AG04450 (cell line): ENCODE results near the gene CFAP157. TPM values are rescaled to one million over a fixed set of nuclear protein-coding genes. Genes with fewer than 3 reads are reported as not detected.

Source experiments
- CTCF ChIA-PET: fragments of 300-600, 350-600 bp; formaldehyde crosslinking; extraction: SDS; loops from one replicate; lab custom pipeline; 2022; ENCODE audit warnings: antibody characterized with exemption, inconsistent platforms; lab: Charles Lee
- POLR2A ChIA-PET: fragments of 350-600 bp; formaldehyde crosslinking; extraction: SDS; loops from one replicate; lab custom pipeline; 2021; ENCODE audit warnings: antibody characterized with exemption, inconsistent platforms; lab: Yijun Ruan, JAX
- DNase-seq: peaks from one replicate; pipeline ENCODE4 v3.0.0-alpha.2; 2011; ENCODE audit warnings: low read depth, low spot score
- H3K27ac ChIP-seq: one replicate; pipeline ENCODE4 v1.5.1; 2012; ENCODE audit warnings: low read depth, low read length, control low read depth
- H3K27me3 ChIP-seq: one replicate; pipeline ENCODE4 v1.6.0; 2012; ENCODE audit warnings: low read length; ENCODE audit not compliant: control insufficient read depth, insufficient read depth
- H3K4me3 ChIP-seq: 2 replicates; pipeline ENCODE4 v1.5.1; 2011; ENCODE audit warnings: mild to moderate bottlenecking, low read depth, low read length, control low read depth
- H3K9me3 ChIP-seq: 2 replicates; pipeline ENCODE4 v1.5.1; 2012; ENCODE audit warnings: low read length; ENCODE audit not compliant: control insufficient read depth, insufficient read depth
- polyA minus RNA-seq: library from RNA; depleted of rRNA, polyadenylated mRNA; stranded (reverse); fragments of >200 nt; gene quantifications from 2 replicates; pipeline ENCODE4 v1.2.3, GENCODE V29; 2011; rRNA and poly(A)+ RNA removed
- polyA plus RNA-seq: library from polyadenylated mRNA; depleted of rRNA; stranded (reverse); fragments of >200 nt; gene quantifications from 2 replicates; pipeline ENCODE4 v1.2.3, GENCODE V29; 2011; rRNA removed
- TF ChIP-seq, protein P1 (sequence below): IDR thresholded peaks from 2 replicates; pipeline ENCODE4 v1.5.1; 2011; ENCODE audit warnings: low read depth, low read length, control low read depth, inconsistent platforms

Gene CFAP157
- polyA plus RNA-seq (0.14 TPM in 1 of 2 replicates, not detected in the other), polyA minus RNA-seq (not detected in 2 replicates)

DNA sequence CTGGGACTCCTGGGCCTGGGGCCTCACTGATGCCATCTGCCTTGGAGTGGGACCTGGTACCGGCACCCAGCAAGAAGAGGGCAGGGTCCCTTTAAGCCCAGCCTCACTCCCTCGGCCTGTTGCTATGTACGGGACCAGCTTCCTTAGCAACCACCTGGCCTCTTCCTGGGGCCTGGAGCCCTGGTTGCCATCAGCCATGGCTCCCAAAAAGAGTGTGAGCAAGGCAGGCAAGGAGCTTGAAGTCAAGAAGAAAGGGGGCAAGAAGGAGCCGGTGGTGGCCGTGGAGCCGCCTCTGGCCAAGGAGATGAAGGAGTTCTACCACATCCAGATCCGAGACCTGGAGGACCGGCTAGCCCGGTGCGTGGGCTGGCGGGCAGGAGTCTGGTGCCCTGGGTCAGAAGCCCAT is at the start of gene CFAP157:
Gene CFAP157, plus strand, starts transcription at position 153 of the 406 bp plus-strand sequence. Its CDS starts 44 bp downstream, at position 197.
- Histone ChIP-seq H3K4me3 (no peak within 1 kb of the TSS), H3K27ac (no peak within 1 kb of the TSS), H3K9me3 (peaks cover 2% of the 10 kb centered on the region), H3K27me3 (no peaks in the 10 kb centered on the region)
- TF ChIP-seq, protein P1, sequence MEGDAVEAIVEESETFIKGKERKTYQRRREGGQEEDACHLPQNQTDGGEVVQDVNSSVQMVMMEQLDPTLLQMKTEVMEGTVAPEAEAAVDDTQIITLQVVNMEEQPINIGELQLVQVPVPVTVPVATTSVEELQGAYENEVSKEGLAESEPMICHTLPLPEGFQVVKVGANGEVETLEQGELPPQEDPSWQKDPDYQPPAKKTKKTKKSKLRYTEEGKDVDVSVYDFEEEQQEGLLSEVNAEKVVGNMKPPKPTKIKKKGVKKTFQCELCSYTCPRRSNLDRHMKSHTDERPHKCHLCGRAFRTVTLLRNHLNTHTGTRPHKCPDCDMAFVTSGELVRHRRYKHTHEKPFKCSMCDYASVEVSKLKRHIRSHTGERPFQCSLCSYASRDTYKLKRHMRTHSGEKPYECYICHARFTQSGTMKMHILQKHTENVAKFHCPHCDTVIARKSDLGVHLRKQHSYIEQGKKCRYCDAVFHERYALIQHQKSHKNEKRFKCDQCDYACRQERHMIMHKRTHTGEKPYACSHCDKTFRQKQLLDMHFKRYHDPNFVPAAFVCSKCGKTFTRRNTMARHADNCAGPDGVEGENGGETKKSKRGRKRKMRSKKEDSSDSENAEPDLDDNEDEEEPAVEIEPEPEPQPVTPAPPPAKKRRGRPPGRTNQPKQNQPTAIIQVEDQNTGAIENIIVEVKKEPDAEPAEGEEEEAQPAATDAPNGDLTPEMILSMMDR: no peak
- ChIA-PET CTCF (interaction anchor here (1.3 kb wide), 1 partner anchor 236 kb away, joined by 3 read pairs; no protein-coding TSS in a partner anchor), POLR2A (no interaction called here)
- DNase-seq: no peak

DNA sequence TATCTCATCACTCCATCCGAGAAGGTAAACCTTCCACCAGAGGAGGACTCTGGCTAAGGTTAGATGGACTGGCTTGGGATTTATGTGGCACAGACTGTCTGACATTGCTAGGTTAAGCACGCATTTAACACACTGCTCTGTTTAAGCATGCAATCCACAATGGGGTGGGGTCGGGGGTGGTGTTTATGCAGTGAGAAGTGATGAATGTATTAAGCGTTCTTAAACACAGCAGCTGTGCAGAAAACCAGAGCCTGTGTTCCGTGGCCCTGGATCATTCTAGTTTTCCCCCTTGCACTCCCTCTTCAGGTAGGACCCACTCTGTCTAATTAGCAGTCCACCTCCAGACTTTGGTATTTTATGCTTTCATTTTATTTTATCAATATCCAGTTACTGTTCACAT is 48.4 kb upstream of the CFAP157 start:
- H3K9me3 ChIP-seq: no peaks in the 10 kb centered on the region
- TF ChIP-seq, protein P1: no peak
- H3K4me3 ChIP-seq: no peak overlapping the region
- CTCF ChIA-PET: interaction anchor here (0.7 kb wide), 1 partner anchor 421 kb away, joined by 3 read pairs; no protein-coding TSS in a partner anchor
- no peak overlapping the region for H3K27ac ChIP-seq
- DNase-seq: no peak
- POLR2A ChIA-PET: no interaction called here
- H3K27me3 ChIP-seq: no peaks in the 10 kb centered on the region

DNA sequence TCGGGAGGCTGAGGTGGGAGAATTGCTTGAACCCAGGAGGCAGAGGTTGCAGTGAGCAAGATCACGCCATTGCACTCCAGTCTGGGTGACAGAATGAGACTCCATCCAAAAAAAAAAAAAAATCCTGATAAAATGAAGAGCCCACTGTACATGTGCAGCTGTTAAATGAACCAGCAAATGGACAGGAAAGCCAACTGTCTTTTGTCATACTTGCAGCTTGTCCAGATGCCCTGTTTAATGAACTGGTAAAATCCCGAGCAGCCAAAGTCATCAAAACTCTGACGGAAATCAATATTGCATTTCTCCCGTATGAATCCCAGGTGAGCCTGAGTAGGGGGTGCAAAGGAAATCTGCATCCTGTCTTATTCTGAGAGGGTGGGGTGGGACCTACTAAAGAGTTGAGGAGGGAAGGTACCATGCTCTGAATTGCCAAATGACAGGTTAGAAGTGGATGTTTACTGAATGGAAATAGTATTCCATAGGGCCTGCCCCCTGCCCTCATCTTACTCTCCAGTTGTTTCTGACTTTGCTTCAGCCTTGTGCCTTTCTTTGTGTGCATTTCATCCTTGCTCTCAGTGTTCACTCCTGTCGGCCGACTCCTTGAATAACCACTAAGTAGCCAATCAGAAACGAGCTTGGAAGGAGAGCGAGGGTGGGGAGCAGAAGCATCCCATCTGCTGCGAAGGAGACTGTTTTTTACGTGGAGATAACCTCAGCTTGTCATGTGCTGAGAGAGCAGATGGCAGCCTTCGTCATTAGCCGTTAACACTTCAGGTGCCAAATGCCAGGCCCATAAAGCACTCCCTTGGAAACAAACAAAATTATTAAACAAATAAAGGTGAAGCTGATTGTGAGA is 45.7 kb upstream of the CFAP157 start:
- CTCF ChIA-PET: interaction anchor here (0.7 to 1.1 kb wide), 2 partner anchors 74 to 287 kb away, joined by 4 to 5 read pairs; partner anchors contain the start of gene TOR2A
- Histone ChIP-seq H3K27me3 (no peaks in the 10 kb centered on the region), H3K9me3 (no peaks in the 10 kb centered on the region), H3K27ac (no peak overlapping the region), H3K4me3 (no peak overlapping the region)
- no peak for DNase-seq
- POLR2A ChIA-PET: no interaction called here
- TF ChIP-seq, protein P1: no peak

DNA sequence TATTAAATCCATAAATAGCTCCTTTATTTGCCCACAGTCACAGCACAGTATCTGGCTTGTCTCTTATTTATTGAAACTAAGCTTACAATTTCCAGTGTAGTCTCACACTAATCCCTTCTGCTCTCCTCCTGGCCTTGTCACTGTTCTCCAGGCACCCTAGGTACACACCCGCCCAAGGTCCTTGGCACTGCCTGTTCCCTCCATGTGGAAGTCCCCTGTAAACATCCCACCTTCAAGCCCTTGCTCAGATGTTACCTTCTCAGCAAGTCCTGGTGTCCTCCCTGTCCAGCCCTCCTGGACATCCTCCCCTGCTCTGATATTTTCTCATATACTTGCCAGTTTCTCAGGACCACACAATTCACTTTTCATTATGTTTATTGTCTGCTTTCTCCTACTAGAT is 44.2 kb upstream of the CFAP157 start:
- Histone ChIP-seq H3K4me3 (no peak overlapping the region), H3K27ac (no peak overlapping the region), H3K27me3 (no peaks in the 10 kb centered on the region), H3K9me3 (no peaks in the 10 kb centered on the region)
- no peak for DNase-seq
- TF ChIP-seq, protein P1: no peak
- ChIA-PET POLR2A (interaction anchor here (0.6 kb wide), 1 partner anchor 68 kb away, joined by 3 read pairs; no protein-coding TSS in a partner anchor), CTCF (no interaction called here)

- Histone ChIP-seq H3K4me3 (no peak overlapping the region), H3K9me3 (no peaks in the 10 kb centered on the region), H3K27ac (no peak overlapping the region), H3K27me3 (no peaks in the 10 kb centered on the region)
- ChIA-PET POLR2A (no interaction called here), CTCF (no interaction called here)
- DNase-seq: no peak
- TF ChIP-seq, protein P1: no peak
These were observed 42.5 kb upstream of the CFAP157 start for GRCh38 chr9:127664324-127664677.
